Thyroid gland (tissue), 4 donors: ENCODE measurements around the gene CYP2F1.
"Not testable (repeated sequence)": the region's sequence is repeated elsewhere in the genome, so short reads cannot be mapped to it uniquely, and the experiment has no call there.

Experiments
- POLR2A ChIP-seq, 2 donors: fragments of 450-650 bp; IDR thresholded peaks; one replicate each; pipeline ENCODE4 v1.6.1; 2017; ENCODE audit warnings: antibody characterized with exemption in 2 of 2, mild to moderate bottlenecking in 2 of 2, moderate library complexity in 1 of 2
- TF ChIP-seq, protein P1 (sequence below), 6 experiments: fragments of 200-600 bp in 3 of 6; fragments of 450-650 bp in 3 of 6; sonication (generic) in 3 of 6; IDR thresholded peaks; one replicate each; pipeline ENCODE4 v1.5.1; 2016 to 2019; ENCODE audit warnings: antibody characterized with exemption in 6 of 6, mild to moderate bottlenecking in 2 of 6, inconsistent platforms in 1 of 6, moderate library complexity in 1 of 6

DNA sequence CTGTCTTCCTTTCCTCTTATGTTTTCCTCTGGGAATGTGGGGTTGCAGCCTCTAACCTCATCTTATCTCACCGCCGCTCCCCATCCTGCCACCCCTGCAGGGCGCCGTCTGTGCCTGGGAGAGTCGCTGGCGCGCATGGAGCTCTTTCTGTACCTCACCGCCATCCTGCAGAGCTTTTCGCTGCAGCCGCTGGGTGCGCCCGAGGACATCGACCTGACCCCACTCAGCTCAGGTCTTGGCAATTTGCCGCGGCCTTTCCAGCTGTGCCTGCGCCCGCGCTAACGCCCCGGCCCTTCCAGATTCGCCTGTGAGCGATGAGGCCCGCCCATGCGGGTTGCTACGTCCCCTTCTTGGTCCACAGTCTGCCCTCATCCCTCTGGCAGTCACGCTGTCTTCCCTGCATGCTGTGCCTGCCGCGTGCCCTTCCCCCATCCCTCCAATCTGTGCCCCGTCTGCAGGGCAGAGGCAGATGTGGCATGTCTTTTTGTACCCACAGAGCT is 13.6 kb downstream of the CYP2F1 start:
- TF ChIP-seq, protein P1, sequence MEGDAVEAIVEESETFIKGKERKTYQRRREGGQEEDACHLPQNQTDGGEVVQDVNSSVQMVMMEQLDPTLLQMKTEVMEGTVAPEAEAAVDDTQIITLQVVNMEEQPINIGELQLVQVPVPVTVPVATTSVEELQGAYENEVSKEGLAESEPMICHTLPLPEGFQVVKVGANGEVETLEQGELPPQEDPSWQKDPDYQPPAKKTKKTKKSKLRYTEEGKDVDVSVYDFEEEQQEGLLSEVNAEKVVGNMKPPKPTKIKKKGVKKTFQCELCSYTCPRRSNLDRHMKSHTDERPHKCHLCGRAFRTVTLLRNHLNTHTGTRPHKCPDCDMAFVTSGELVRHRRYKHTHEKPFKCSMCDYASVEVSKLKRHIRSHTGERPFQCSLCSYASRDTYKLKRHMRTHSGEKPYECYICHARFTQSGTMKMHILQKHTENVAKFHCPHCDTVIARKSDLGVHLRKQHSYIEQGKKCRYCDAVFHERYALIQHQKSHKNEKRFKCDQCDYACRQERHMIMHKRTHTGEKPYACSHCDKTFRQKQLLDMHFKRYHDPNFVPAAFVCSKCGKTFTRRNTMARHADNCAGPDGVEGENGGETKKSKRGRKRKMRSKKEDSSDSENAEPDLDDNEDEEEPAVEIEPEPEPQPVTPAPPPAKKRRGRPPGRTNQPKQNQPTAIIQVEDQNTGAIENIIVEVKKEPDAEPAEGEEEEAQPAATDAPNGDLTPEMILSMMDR (IDR thresholded peaks at IDR 0.05) = peak in 2 of 6 experiments; percentile 5 to 50
- not testable (repeated sequence) for TF ChIP-seq POLR2A (IDR thresholded peaks at IDR 0.05)
